ENCODE results near the gene ERMAP. TPM values are rescaled to one million over a fixed set of nuclear protein-coding genes. Genes with fewer than 3 reads are reported as not detected.
"Not testable (repeated sequence)": the region's sequence is repeated elsewhere in the genome, so short reads cannot be mapped to it uniquely, and the experiment has no call there.

The ERMAP gene
- total RNA-seq, 1 donor from 2014 or later = 18.2 TPM

GRCh38 chr1:42860339-42861013 lies 43.6 kb downstream of the ERMAP start:
- no peak overlapping the region for H3K27ac ChIP-seq
- H3K4me1 ChIP-seq = no peaks in the 10 kb centered on the region
- peaks cover 3% of the 10 kb centered on the region for H3K27me3 ChIP-seq
- TF ChIP-seq CTCF (IDR thresholded peaks at IDR 0.05) = no peak
- ATAC-seq (no peak), DNase-seq (no peak)
- no peaks in the 10 kb centered on the region for H3K36me3 ChIP-seq
- intact Hi-C loops (cut with DNase I) = no loop called here
- H3K4me3 ChIP-seq = no peak overlapping the region
- H3K9me3 ChIP-seq = no peaks in the 10 kb centered on the region

- ATAC-seq = no peak
- no peak for TF ChIP-seq CTCF (IDR thresholded peaks at IDR 0.05)
- no peak overlapping the region for H3K4me3 ChIP-seq
- H3K9me3 ChIP-seq = no peaks in the 10 kb centered on the region
- H3K27ac ChIP-seq = no peak overlapping the region
- intact Hi-C loops (cut with DNase I) = no loop called here
- no peaks in the 10 kb centered on the region for H3K4me1 ChIP-seq
- no peaks in the 10 kb centered on the region for H3K36me3 ChIP-seq
- DNase-seq = no peak
- peaks cover 3% of the 10 kb centered on the region for H3K27me3 ChIP-seq
Observed at GRCh38 chr1:42861014-42861399, 44.1 kb downstream of the ERMAP start.

- Histone ChIP-seq H3K4me1 (no peaks in the 10 kb centered on the region), H3K4me3 (no peak overlapping the region), H3K27me3 (peaks cover 3% of the 10 kb centered on the region), H3K36me3 (no peaks in the 10 kb centered on the region), H3K27ac (no peak overlapping the region), H3K9me3 (no peaks in the 10 kb centered on the region)
- TF ChIP-seq CTCF (IDR thresholded peaks at IDR 0.05) = no peak
- intact Hi-C loops (cut with DNase I) = no loop called here
- DNase-seq = no peak
- ATAC-seq = no peak
Observed at GRCh38 chr1:42866549-42866948, 49.6 kb downstream of the ERMAP start.

GRCh38 chr1:42868466-42868865 lies 51.5 kb downstream of the ERMAP start:
- ATAC-seq; H3K27ac ChIP-seq; H3K9me3 ChIP-seq; H3K36me3 ChIP-seq; H3K27me3 ChIP-seq; DNase-seq; intact Hi-C loops (cut with DNase I); H3K4me1 ChIP-seq; H3K4me3 ChIP-seq: not testable (repeated sequence)

GRCh38 chr1:42869254-42869653 lies 52.3 kb downstream of the ERMAP start:
- H3K4me1 ChIP-seq; intact Hi-C loops (cut with DNase I); H3K27me3 ChIP-seq; DNase-seq; H3K9me3 ChIP-seq; ATAC-seq; H3K4me3 ChIP-seq; H3K36me3 ChIP-seq; H3K27ac ChIP-seq: not testable (repeated sequence)

GRCh38 chr1:42869751-42870150 lies 52.8 kb downstream of the ERMAP start:
- intact Hi-C loops (cut with DNase I); DNase-seq; H3K36me3 ChIP-seq; H3K4me3 ChIP-seq; H3K27ac ChIP-seq; ATAC-seq; H3K9me3 ChIP-seq; H3K4me1 ChIP-seq; H3K27me3 ChIP-seq: not testable (repeated sequence)

GRCh38 chr1:42873108-42873507 lies 56.2 kb downstream of the ERMAP start:
- ATAC-seq; H3K27ac ChIP-seq; H3K4me3 ChIP-seq; intact Hi-C loops (cut with DNase I); H3K4me1 ChIP-seq; H3K36me3 ChIP-seq; H3K27me3 ChIP-seq; H3K9me3 ChIP-seq; DNase-seq: not testable (repeated sequence)

GRCh38 chr1:42873670-42874069 lies 56.7 kb downstream of the ERMAP start:
- H3K36me3 ChIP-seq = no peaks in the 10 kb centered on the region
- intact Hi-C loops (cut with DNase I) = no loop called here
- H3K27me3 ChIP-seq = peaks cover 6% of the 10 kb centered on the region
- H3K4me1 ChIP-seq = no peaks in the 10 kb centered on the region
- H3K9me3 ChIP-seq = no peaks in the 10 kb centered on the region
- no peak overlapping the region for H3K27ac ChIP-seq
- ATAC-seq (no peak), DNase-seq (no peak)
- H3K4me3 ChIP-seq = no peak overlapping the region
- TF ChIP-seq CTCF (IDR thresholded peaks at IDR 0.05) = no peak

Data from upper lobe of right lung (tissue), 1 donor.